ENCODE results near the gene CRMP1. TPM values are rescaled to one million over a fixed set of nuclear protein-coding genes. Genes with fewer than 3 reads are reported as not detected.
"Not testable (repeated sequence)": the region's sequence is repeated elsewhere in the genome, so short reads cannot be mapped to it uniquely, and the experiment has no call there.

The CRMP1 gene
- polyA plus RNA-seq, 1 experiment: 5.6 TPM

DNA sequence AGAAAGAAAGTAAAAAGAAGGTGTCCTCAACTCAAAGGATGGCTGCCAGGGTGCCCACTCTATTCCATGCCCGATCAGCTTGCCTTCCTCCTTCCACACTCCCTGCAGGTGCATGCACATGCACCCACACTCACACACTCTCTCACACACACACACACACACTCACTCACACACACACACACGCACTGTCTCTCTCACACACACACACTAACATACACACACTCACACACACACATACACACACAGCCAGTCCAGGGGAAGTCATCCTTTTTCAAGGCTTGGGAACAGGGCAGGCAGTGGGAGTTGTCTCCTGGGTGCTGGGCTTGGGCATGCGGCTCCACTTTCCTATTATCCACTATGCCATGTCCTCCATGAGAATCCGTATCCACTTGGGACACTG, 50.4 kb downstream of the CRMP1 start:
- no peak for DNase-seq (ENCODE audit: low read depth, low spot score)
- POLR2A ChIA-PET: no interaction called here
- no peak overlapping the region for H3K27ac ChIP-seq (ENCODE audit: low read depth, low read length)
- no peak overlapping the region for H3K4me3 ChIP-seq (ENCODE audit: low read depth, low read length)
- CTCF ChIA-PET: no interaction called here
- H3K27me3 ChIP-seq (ENCODE audit: control insufficient read depth, insufficient read depth, low read length): no peaks in the 10 kb centered on the region
- TF ChIP-seq, protein P1, sequence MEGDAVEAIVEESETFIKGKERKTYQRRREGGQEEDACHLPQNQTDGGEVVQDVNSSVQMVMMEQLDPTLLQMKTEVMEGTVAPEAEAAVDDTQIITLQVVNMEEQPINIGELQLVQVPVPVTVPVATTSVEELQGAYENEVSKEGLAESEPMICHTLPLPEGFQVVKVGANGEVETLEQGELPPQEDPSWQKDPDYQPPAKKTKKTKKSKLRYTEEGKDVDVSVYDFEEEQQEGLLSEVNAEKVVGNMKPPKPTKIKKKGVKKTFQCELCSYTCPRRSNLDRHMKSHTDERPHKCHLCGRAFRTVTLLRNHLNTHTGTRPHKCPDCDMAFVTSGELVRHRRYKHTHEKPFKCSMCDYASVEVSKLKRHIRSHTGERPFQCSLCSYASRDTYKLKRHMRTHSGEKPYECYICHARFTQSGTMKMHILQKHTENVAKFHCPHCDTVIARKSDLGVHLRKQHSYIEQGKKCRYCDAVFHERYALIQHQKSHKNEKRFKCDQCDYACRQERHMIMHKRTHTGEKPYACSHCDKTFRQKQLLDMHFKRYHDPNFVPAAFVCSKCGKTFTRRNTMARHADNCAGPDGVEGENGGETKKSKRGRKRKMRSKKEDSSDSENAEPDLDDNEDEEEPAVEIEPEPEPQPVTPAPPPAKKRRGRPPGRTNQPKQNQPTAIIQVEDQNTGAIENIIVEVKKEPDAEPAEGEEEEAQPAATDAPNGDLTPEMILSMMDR (IDR thresholded peaks at IDR 0.05; ENCODE audit: low read depth, low read length): no peak
- H3K9me3 ChIP-seq (ENCODE audit: control insufficient read depth, insufficient read depth, low read length): no peaks in the 10 kb centered on the region; the same call in 1 of the 2 replicates

DNA sequence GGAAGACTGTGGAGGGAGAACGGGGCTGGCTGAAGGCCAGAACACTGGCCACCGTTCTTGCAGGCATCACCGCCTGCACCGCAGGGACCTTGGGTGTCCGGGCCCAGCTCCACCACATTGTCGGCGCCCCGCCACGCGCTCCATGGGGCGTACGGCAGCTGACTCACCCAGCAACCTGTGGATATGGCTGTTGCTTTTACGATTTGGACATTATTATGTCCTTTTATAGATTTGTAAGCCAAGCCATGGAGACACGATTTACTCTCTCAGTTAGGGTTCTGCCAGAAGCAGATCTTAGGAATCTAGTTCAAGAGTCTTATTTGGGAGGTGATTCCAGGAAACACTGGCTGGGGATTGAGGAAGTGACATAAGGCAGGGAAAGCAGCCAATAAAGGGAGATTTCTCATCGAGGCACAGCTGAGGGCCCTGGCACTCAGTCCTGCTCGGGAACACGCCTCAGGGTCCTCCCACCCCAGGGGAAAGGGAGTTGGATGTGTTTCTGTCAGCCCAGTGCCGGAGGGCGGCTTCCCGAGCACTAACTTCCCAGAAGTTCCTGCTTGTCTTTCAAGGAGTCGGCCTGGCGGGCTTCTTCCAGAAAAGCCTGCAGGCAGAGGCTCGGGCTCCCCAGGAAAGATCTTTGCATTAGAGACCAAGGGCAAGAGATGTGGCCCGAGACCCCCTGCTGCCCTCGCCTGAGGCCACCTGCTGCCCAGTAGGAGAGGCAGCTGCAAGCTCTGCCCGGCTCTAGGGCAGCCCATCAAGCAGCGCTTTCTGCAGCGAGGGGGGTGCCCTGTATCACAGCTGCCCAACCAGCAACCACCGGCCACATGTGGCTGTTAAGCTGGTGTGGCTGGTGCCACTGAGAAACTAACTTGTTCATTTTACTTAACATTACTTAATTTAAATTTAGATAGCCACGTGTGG, 52.9 kb downstream of the CRMP1 start:
- POLR2A ChIA-PET: interaction anchor here (0.6 kb wide), 1 partner anchor 469 kb away, joined by 3 read pairs; no protein-coding TSS in a partner anchor
- Histone ChIP-seq H3K9me3 (ENCODE audit: control insufficient read depth, insufficient read depth, low read length) (no peaks in the 10 kb centered on the region; the same call in 1 of the 2 replicates), H3K27ac (ENCODE audit: low read depth, low read length) (no peak overlapping the region), H3K27me3 (ENCODE audit: control insufficient read depth, insufficient read depth, low read length) (no peaks in the 10 kb centered on the region), H3K4me3 (ENCODE audit: low read depth, low read length) (no peak overlapping the region)
- TF ChIP-seq, protein P1 (IDR thresholded peaks at IDR 0.05; ENCODE audit: low read depth, low read length): no peak
- DNase-seq (ENCODE audit: low read depth, low spot score): no peak
- CTCF ChIA-PET: no interaction called here

DNA sequence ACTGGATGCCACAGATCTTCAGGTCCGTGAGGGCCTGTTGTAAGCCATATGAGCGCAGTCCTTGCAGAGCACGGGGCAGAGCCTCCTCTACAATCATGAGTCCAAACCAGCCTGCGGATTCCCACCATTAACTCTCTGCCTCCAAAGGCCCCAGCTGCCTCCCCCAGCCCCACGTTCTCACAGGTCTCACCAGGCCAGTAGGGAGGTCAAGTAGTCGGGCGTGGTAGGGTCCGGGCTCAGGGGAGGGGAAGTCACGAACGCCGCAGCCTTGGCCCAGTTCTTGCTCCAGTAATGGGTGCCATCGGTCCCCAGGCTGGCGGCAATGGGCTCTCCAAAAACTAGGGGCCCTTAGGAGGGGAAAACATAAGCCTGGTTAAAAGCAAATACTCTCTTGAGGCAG, 53.6 kb downstream of the CRMP1 start:
- Histone ChIP-seq H3K4me3 (ENCODE audit: low read depth, low read length) (no peak overlapping the region), H3K27ac (ENCODE audit: low read depth, low read length) (no peak overlapping the region), H3K9me3 (ENCODE audit: control insufficient read depth, insufficient read depth, low read length) (no peaks in the 10 kb centered on the region; the same call in 1 of the 2 replicates), H3K27me3 (ENCODE audit: control insufficient read depth, insufficient read depth, low read length) (no peaks in the 10 kb centered on the region)
- ChIA-PET CTCF (no interaction called here), POLR2A (interaction anchor here (0.6 kb wide), 1 partner anchor 470 kb away, joined by 3 read pairs; no protein-coding TSS in a partner anchor)
- TF ChIP-seq, protein P1 (IDR thresholded peaks at IDR 0.05; ENCODE audit: low read depth, low read length): no peak
- no peak for DNase-seq (ENCODE audit: low read depth, low spot score)

DNA sequence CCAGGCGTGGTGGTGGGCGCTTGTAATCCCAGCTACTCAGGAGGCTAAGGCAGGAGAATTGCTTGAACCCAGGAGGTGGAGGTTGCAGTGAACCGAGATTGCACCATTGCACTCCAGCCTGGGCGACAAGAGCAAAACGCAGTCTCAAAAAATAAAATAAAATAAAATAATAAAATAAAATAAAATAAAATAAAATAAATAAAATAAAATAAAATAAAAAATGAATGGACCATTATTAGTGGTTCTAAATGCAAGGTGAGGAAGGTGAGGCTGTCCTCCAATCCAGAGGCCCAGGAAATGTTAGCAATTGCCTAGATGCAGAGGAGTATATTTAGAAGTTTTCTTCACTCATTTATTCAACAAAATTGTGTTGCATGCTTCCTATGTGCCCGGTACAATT, 55.4 kb downstream of the CRMP1 start:
- CTCF ChIA-PET; POLR2A ChIA-PET; H3K27ac ChIP-seq (ENCODE audit: low read depth, low read length); H3K4me3 ChIP-seq (ENCODE audit: low read depth, low read length); H3K9me3 ChIP-seq (ENCODE audit: control insufficient read depth, insufficient read depth, low read length); DNase-seq (ENCODE audit: low read depth, low spot score); H3K27me3 ChIP-seq (ENCODE audit: control insufficient read depth, insufficient read depth, low read length): not testable (repeated sequence)

DNA sequence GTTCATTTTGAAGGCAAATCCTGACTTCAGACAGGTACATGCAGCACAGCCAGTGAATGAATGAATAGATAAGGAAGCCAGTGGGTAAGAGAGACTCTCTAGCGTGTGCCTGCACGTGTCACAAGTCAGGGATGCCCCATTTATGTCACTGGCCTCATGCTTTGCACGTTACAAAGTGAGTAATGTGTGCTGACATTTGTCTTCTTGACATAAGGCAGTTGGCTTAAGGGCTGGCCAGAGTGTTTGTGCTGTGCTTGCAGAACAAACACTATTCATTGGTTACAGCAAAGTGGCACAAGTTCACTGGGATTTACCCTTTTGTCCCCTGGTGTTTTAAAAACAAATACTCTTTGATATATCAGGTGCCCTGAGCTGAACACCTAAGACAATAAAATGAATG, 55.9 kb downstream of the CRMP1 start:
- CTCF ChIA-PET: no interaction called here
- Histone ChIP-seq H3K9me3 (ENCODE audit: control insufficient read depth, insufficient read depth, low read length) (no peaks in the 10 kb centered on the region; the same call in 1 of the 2 replicates), H3K27me3 (ENCODE audit: control insufficient read depth, insufficient read depth, low read length) (no peaks in the 10 kb centered on the region), H3K27ac (ENCODE audit: low read depth, low read length) (no peak overlapping the region), H3K4me3 (ENCODE audit: low read depth, low read length) (no peak overlapping the region)
- no peak for DNase-seq (ENCODE audit: low read depth, low spot score)
- TF ChIP-seq, protein P1 (IDR thresholded peaks at IDR 0.05; ENCODE audit: low read depth, low read length): no peak
- POLR2A ChIA-PET: no interaction called here
